NCI-H748 treated with DMSO at 0.1 percent for 48 hours (cell line): Measurements from ENCODE around the gene CREBRF.
"Not testable (repeated sequence)": the region's sequence is repeated elsewhere in the genome, so short reads cannot be mapped to it uniquely, and the experiment has no call there.

Experiments
- DNase-seq: peaks from one replicate; lab custom pipeline; 2025; lab: John Stamatoyannopoulos, UW

CREBRF gene

GRCh38 chr5:173055983-173056782 lies at the start of gene CREBRF:
Gene CREBRF, plus strand, starts transcription at chr5:173056352. Its CDS starts 24,424 bp downstream, at chr5:173080776.
- peak; percentile 74 for DNase-seq

- no peak for DNase-seq
Observed at GRCh38 chr5:173010021-173010420, 46.1 kb upstream of the CREBRF start.

- no peak for DNase-seq
Observed at GRCh38 chr5:173010547-173011464, 45.3 kb upstream of the CREBRF start.

GRCh38 chr5:173011566-173011965 lies 44.6 kb upstream of the CREBRF start:
- no peak for DNase-seq

GRCh38 chr5:173012882-173013281 lies 43.3 kb upstream of the CREBRF start:
- no peak for DNase-seq

GRCh38 chr5:173014671-173015070 lies 41.5 kb upstream of the CREBRF start:
- no peak for DNase-seq

GRCh38 chr5:173015192-173015591 lies 41.0 kb upstream of the CREBRF start:
- DNase-seq: no peak

GRCh38 chr5:173015598-173016455 lies 40.3 kb upstream of the CREBRF start:
- DNase-seq: no peak

- no peak for DNase-seq
Observed at GRCh38 chr5:173016598-173017046, 39.5 kb upstream of the CREBRF start.

GRCh38 chr5:173017087-173017486 lies 39.1 kb upstream of the CREBRF start:
- DNase-seq: not testable (repeated sequence)

- no peak for DNase-seq
Observed at GRCh38 chr5:173018358-173018757, 37.8 kb upstream of the CREBRF start.

GRCh38 chr5:173020154-173020581 lies 36.0 kb upstream of the CREBRF start:
- no peak for DNase-seq

GRCh38 chr5:173020643-173021042 lies 35.5 kb upstream of the CREBRF start:
- no peak for DNase-seq

- no peak for DNase-seq
Observed at GRCh38 chr5:173025651-173026050, 30.5 kb upstream of the CREBRF start.

- DNase-seq: no peak
Observed at GRCh38 chr5:173027905-173028304, 28.2 kb upstream of the CREBRF start.

- DNase-seq: no peak
Observed at GRCh38 chr5:173028811-173029327, 27.3 kb upstream of the CREBRF start.

- no peak for DNase-seq
Observed at GRCh38 chr5:173029499-173029921, 26.6 kb upstream of the CREBRF start.

- not testable (repeated sequence) for DNase-seq
Observed at GRCh38 chr5:173032096-173032495, 24.1 kb upstream of the CREBRF start.

GRCh38 chr5:173032730-173033129 lies 23.4 kb upstream of the CREBRF start:
- DNase-seq: no peak

- DNase-seq: no peak
Observed at GRCh38 chr5:173033923-173034322, 22.2 kb upstream of the CREBRF start.

GRCh38 chr5:173035904-173036707 lies 20.0 kb upstream of the CREBRF start:
- DNase-seq: no peak
